KOPT-K1 (cell line): Measurements from ENCODE around the gene SPDYE5.
"Not testable (repeated sequence)": the region's sequence is repeated elsewhere in the genome, so short reads cannot be mapped to it uniquely, and the experiment has no call there.

Experiments
- H3K27ac ChIP-seq: fragments of 200-600 bp; sonication (generic); 2 replicates; pipeline ENCODE4 v1.5.1; 2016; ENCODE audit warnings: antibody characterized with exemption, mild to moderate bottlenecking, low read depth, low read length; ENCODE audit not compliant: poor library complexity, severe bottlenecking
- H3K36me3 ChIP-seq: fragments of 200-600 bp; sonication (generic); 2 replicates; pipeline ENCODE4 v1.5.1; 2017; ENCODE audit warnings: antibody characterized with exemption, mild to moderate bottlenecking, low read length, moderate library complexity; ENCODE audit not compliant: insufficient read depth
- H3K9me3 ChIP-seq: fragments of 200-600 bp; sonication (generic); 2 replicates; pipeline ENCODE4 v1.5.1; 2017; ENCODE audit warnings: antibody characterized with exemption, low read length, mild to moderate bottlenecking; ENCODE audit not compliant: insufficient read depth, poor library complexity, severe bottlenecking

The SPDYE5 gene

GRCh38 chr7:75492020-75492419 lies at the start of gene SPDYE5:
TSS of gene SPDYE5 (plus strand) at chr7:75492320. CDS start at chr7:75494048, 1,728 bp downstream.
- not testable (repeated sequence) for H3K9me3 ChIP-seq, H3K27ac ChIP-seq, H3K36me3 ChIP-seq

- H3K36me3 ChIP-seq: peaks cover 35% of the 10 kb centered on the region
- peak overlapping the region; percentile 57 for H3K27ac ChIP-seq
- not testable (repeated sequence) for H3K9me3 ChIP-seq
Observed at GRCh38 chr7:75442465-75443111, 49.5 kb upstream of the SPDYE5 start.

DNA sequence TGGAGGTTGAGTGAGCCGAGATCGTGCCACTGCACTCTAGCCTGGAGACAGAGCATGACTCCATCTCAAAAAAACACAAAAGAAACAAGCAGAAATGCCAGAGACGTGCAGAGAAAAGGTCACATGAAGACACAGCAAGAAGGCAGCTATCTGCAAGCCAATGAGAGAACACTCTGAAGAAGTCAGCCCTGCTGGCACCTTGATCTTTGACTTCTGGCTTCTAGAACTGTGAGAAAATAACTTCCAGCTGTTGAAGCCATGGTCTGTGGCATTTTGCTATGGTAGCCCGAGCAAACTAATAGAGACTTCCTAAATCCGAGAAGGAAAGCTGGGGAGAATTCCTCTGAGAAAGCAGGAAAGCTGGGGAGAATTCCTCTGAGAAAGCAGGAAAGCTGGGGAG lies 42.2 kb upstream of the SPDYE5 start:
- H3K9me3 ChIP-seq, H3K27ac ChIP-seq, H3K36me3 ChIP-seq: not testable (repeated sequence)

DNA sequence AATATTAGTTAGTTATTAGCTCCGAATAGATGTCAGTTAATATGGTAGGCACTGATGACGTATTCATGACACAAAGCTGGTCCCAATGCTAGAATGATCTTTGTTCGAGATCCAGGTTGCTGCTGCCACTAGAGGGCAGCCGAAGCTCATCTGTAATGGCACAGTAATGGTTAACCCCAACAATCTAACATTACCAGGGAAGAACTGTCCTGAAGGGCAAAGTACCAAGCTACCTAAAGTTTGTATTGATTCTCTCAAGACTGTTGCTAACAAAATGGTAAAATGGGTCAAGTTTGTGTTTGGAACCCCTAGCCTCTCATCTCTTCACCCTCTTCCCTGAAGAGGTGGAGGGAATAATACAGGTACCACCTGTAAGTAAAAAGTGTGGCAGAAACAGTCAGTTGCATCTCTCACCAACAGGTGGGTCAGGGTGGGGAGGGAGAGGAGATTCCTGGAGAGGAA lies 39.6 kb upstream of the SPDYE5 start:
- H3K36me3 ChIP-seq, H3K9me3 ChIP-seq, H3K27ac ChIP-seq: not testable (repeated sequence)

- not testable (repeated sequence) for H3K9me3 ChIP-seq, H3K27ac ChIP-seq, H3K36me3 ChIP-seq
Observed at GRCh38 chr7:75456403-75456802, 35.7 kb upstream of the SPDYE5 start.

- H3K27ac ChIP-seq, H3K36me3 ChIP-seq, H3K9me3 ChIP-seq: not testable (repeated sequence)
Observed at GRCh38 chr7:75458034-75458433, 34.1 kb upstream of the SPDYE5 start.

- peaks cover 15% of the 10 kb centered on the region for H3K36me3 ChIP-seq
- H3K9me3 ChIP-seq, H3K27ac ChIP-seq: not testable (repeated sequence)
Observed at GRCh38 chr7:75460541-75460940, 31.6 kb upstream of the SPDYE5 start.

DNA sequence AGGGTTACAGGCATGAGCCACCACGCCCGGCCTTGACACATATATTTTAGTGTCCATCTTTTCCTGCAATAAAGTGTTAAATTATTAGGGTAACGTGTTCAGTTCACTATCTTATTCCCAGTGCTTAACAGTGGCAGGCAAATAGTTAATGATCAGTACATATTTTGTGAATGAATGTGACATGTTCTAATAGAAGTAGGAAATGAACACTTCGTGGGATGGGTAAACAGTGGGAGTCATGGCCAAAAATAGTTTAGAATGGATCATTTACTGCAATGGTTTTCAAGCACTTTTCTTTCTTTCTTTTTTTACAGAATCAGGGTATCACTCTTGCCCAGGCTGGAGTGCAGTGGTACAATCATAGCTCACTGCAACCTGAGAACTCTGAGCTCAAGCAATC lies 22.0 kb upstream of the SPDYE5 start:
- not testable (repeated sequence) for H3K9me3 ChIP-seq, H3K27ac ChIP-seq
- peaks cover 69% of the 10 kb centered on the region for H3K36me3 ChIP-seq

- peaks cover 38% of the 10 kb centered on the region for H3K36me3 ChIP-seq
- H3K27ac ChIP-seq, H3K9me3 ChIP-seq: not testable (repeated sequence)
Observed at GRCh38 chr7:75477457-75477856, 14.7 kb upstream of the SPDYE5 start.

DNA sequence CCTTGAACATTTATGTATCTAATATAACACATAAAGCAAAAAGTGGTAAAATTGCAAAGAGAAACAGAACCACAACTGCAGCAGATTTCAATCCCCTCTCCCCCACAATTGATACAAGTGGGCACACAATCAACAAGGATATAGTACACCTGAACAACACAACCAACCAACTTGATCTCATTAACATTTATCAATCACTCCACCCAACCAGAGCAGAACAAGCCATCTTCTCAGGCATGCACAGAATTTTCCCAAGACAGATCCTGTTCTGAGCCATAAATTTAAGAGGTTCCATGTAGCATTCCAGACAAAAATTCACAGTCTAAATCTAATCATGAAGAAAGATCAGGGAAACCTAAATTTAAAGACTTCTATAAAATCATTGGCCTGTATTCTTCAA lies 11.8 kb upstream of the SPDYE5 start:
- H3K27ac ChIP-seq, H3K9me3 ChIP-seq: not testable (repeated sequence)
- H3K36me3 ChIP-seq: peaks cover 22% of the 10 kb centered on the region

GRCh38 chr7:75485355-75485978 lies 6.7 kb upstream of the SPDYE5 start:
- Histone ChIP-seq H3K27ac (peak overlapping the region; percentile 67), H3K36me3 (peaks cover 14% of the 10 kb centered on the region)
- H3K9me3 ChIP-seq: not testable (repeated sequence)

DNA sequence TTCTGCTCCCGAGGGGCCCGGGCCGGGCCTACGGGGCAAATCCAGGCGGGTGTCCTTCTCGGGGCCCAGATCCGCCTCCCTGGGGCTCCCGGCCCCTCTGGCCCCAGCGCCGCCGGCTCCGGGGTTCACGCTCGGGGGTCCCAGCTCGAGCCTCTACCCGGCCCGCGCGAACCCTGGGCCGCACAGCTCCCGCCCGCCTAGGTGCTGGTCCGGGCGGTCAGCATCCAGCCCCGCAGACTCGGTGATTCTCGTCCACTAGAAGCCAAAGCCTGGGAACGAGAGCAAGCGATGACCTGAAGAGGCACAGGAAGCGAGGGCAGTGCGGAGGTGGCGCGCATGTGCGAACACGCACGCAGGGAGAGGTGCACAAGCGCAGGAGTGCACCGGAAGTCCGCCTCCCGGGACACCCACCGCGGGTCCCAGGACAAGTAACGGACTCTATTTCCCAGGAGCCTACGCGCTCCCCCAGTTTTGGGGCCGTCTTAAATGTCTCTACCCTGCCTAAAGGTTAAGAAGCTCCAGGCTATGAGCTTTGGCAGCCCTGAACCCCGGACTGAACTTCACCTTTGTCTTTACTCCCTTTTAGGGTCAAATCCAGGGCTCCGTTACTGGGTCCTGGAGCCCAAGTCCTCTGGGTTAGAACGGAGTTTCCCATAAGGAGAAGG lies 6.0 kb upstream of the SPDYE5 start, which contains the start of gene POM121C:
Gene POM121C (minus strand): TSS at position 321 of the 665 bp plus-strand sequence. CDS start 44,803 bp downstream, outside the sequence.
- Histone ChIP-seq H3K27ac (peak within 1 kb of the TSS; percentile 67), H3K36me3 (peaks cover 14% of the 10 kb centered on the region)

GRCh38 chr7:75509033-75509432 lies 16.9 kb downstream of the SPDYE5 start:
- H3K36me3 ChIP-seq: peaks cover 13% of the 10 kb centered on the region; the same call in 1 of the 2 replicates
- H3K27ac ChIP-seq, H3K9me3 ChIP-seq: not testable (repeated sequence)

More for the DNA sequence above, 6.0 kb upstream of the SPDYE5 start, which contains the start of gene POM121C:
- H3K9me3 ChIP-seq: not testable (repeated sequence)

GRCh38 chr7:75518842-75519241 lies 26.7 kb downstream of the SPDYE5 start:
- H3K36me3 ChIP-seq: peaks cover 53% of the 10 kb centered on the region

GRCh38 chr7:75521727-75522126 lies 29.6 kb downstream of the SPDYE5 start:
- Histone ChIP-seq H3K9me3 (peaks cover 20% of the 10 kb centered on the region), H3K36me3 (peaks cover 68% of the 10 kb centered on the region)
- not testable (repeated sequence) for H3K27ac ChIP-seq

More at GRCh38 chr7:75518842-75519241, 26.7 kb downstream of the SPDYE5 start:
- H3K9me3 ChIP-seq: peaks cover 20% of the 10 kb centered on the region
- H3K27ac ChIP-seq: not testable (repeated sequence)
